PC-9 (cell line): ENCODE measurements around the gene CMKLR1. TPM values are rescaled to one million over a fixed set of nuclear protein-coding genes. Genes with fewer than 3 reads are reported as not detected.

Source experiments
- BruUV-seq: library from RNA; stranded (reverse); fragments of 400-500 nt; replicated peaks from 2 replicates; lab custom pipeline; 2021; lab: Mats Ljungman, UMichigan
- CTCF ChIA-PET: fragments of 300-600 bp; sonication (Branson Sonifier 250); formaldehyde crosslinking; loops from one replicate; lab custom pipeline; 2022; ENCODE audit warnings: antibody characterized with exemption; lab: Charles Lee
- POLR2A ChIA-PET: fragments of 300-600 bp; sonication (Branson Sonifier 250); formaldehyde crosslinking; loops from one replicate; lab custom pipeline; 2022; ENCODE audit warnings: antibody characterized with exemption; ENCODE audit not compliant: unreplicated experiment; lab: Charles Lee
- DNase-seq, 2 experiments: peaks; one replicate each; pipeline versions ENCODE4 v3.0.0 to v3.0.0-alpha.2; 2015 to 2022; ENCODE audit warnings: mixed read lengths in 1 of 2
- H2AFZ ChIP-seq: fragments of 200-600 bp; sonication (generic); 2 replicates; pipeline ENCODE4 v1.8.1; 2017; ENCODE audit warnings: antibody characterized with exemption
- H3F3A ChIP-seq: fragments of 200-600 bp; sonication (generic); 2 replicates; pipeline ENCODE4 v1.8.1; 2017; ENCODE audit warnings: antibody characterized with exemption, mild to moderate bottlenecking, low read depth; ENCODE audit not compliant: insufficient read depth
- H3K27ac ChIP-seq: fragments of 200-600 bp; sonication (generic); 2 replicates; pipeline ENCODE4 v1.6.1; 2016; ENCODE audit warnings: mixed run types
- H3K27me3 ChIP-seq: fragments of 200-600 bp; sonication (generic); 2 replicates; pipeline ENCODE4 v1.6.1; 2016; ENCODE audit warnings: low read depth, mixed run types; ENCODE audit not compliant: insufficient read depth
- H3K36me3 ChIP-seq: fragments of 200-600 bp; sonication (generic); 2 replicates; pipeline ENCODE4 v1.6.1; 2016; ENCODE audit warnings: low read depth, mixed run types
- H3K4me1 ChIP-seq: fragments of 200-600 bp; sonication (generic); replicated peaks from 2 replicates; pipeline ENCODE4 v1.6.1; 2016; ENCODE audit warnings: mixed run types; ENCODE audit not compliant: insufficient read depth
- H3K4me2 ChIP-seq: fragments of 200-600 bp; sonication (generic); 2 replicates; pipeline ENCODE4 v1.6.1; 2017; ENCODE audit warnings: mixed run types
- H3K4me3 ChIP-seq: fragments of 200-600 bp; sonication (generic); 2 replicates; pipeline ENCODE4 v1.6.1; 2016; ENCODE audit warnings: mixed run types
- H3K79me2 ChIP-seq: fragments of 200-600 bp; sonication (generic); 2 replicates; pipeline ENCODE4 v1.6.1; 2017; ENCODE audit warnings: low read depth, mixed run types
- H3K9me2 ChIP-seq: fragments of 200-600 bp; sonication (generic); 2 replicates; pipeline ENCODE4 v1.8.1; 2017; ENCODE audit warnings: mild to moderate bottlenecking; ENCODE audit not compliant: insufficient read depth
- H3K9me3 ChIP-seq: fragments of 200-600 bp; sonication (generic); 2 replicates; pipeline ENCODE4 v1.8.1; 2016; ENCODE audit warnings: low read depth; ENCODE audit not compliant: insufficient read depth
- H4K20me1 ChIP-seq: fragments of 200-600 bp; sonication (generic); 2 replicates; pipeline ENCODE4 v1.8.1; 2017; ENCODE audit not compliant: insufficient read depth
- CTCF ChIP-seq: fragments of 200-600 bp; sonication (generic); conservative IDR thresholded peaks from 2 replicates; pipeline ENCODE4 v1.6.1; 2017; ENCODE audit warnings: mixed run types, antibody characterized with exemption, mild to moderate bottlenecking, moderate library complexity
- EZH2 ChIP-seq: fragments of 200-600 bp; sonication (generic); IDR thresholded peaks from 2 replicates; pipeline ENCODE4 v1.8.0; 2017; ENCODE audit warnings: antibody characterized with exemption, low read depth
- intact Hi-C: fragments of 100-400 bp; cut with micrococcal nuclease; formaldehyde crosslinking; loops from one replicate; pipeline ENCODE4 v1.10.0; 2022; ENCODE audit not compliant: unreplicated experiment
- total RNA-seq: library from RNA; stranded (reverse); gene quantifications from 2 replicates; pipeline ENCODE4 v1.2.3, GENCODE V29; 2021

Gene CMKLR1
- total RNA-seq, 1 experiment from 2014 or later: not detected

GRCh38 chr12:108313241-108313605 lies 25.9 kb downstream of the CMKLR1 start:
- POLR2A ChIA-PET: no interaction called here

GRCh38 chr12:108312693-108313189 lies 26.4 kb downstream of the CMKLR1 start:
- no TSS peak for BruUV-seq
- Histone ChIP-seq H3K4me3 (no peak overlapping the region), H2AFZ (no peak overlapping the region), H3K9me3 (no peaks in the 10 kb centered on the region), H3K4me2 (no peak overlapping the region), H3K36me3 (no peaks in the 10 kb centered on the region), H3K27me3 (peaks cover 27% of the 10 kb centered on the region), H3K4me1 (no peaks in the 10 kb centered on the region), H4K20me1 (no peaks in the 10 kb centered on the region), H3F3A (no peaks in the 10 kb centered on the region), H3K79me2 (no peaks in the 10 kb centered on the region), H3K9me2 (no peaks in the 10 kb centered on the region), H3K27ac (no peak overlapping the region)
- TF ChIP-seq EZH2: no peak
- no peak for TF ChIP-seq CTCF
- intact Hi-C loops: no loop called here
- DNase-seq: no peak
- ChIA-PET POLR2A (no interaction called here), CTCF (no interaction called here)

More at GRCh38 chr12:108313241-108313605, 25.9 kb downstream of the CMKLR1 start:
- Histone ChIP-seq H4K20me1 (no peaks in the 10 kb centered on the region), H3K27ac (no peak overlapping the region), H3F3A (no peaks in the 10 kb centered on the region), H3K27me3 (peaks cover 22% of the 10 kb centered on the region), H3K4me2 (no peak overlapping the region), H3K36me3 (no peaks in the 10 kb centered on the region), H3K79me2 (no peaks in the 10 kb centered on the region), H2AFZ (no peak overlapping the region), H3K4me1 (no peaks in the 10 kb centered on the region), H3K4me3 (no peak overlapping the region), H3K9me3 (no peaks in the 10 kb centered on the region), H3K9me2 (no peaks in the 10 kb centered on the region)
- intact Hi-C loops: no loop called here
- CTCF ChIA-PET: no interaction called here
- no TSS peak for BruUV-seq
- TF ChIP-seq EZH2 (no peak), CTCF (no peak)
- no peak for DNase-seq

- Histone ChIP-seq H3K79me2 (no peaks in the 10 kb centered on the region), H3K9me2 (no peaks in the 10 kb centered on the region), H3K27me3 (peaks cover 33% of the 10 kb centered on the region), H3F3A (no peaks in the 10 kb centered on the region), H3K36me3 (no peaks in the 10 kb centered on the region), H3K9me3 (no peaks in the 10 kb centered on the region), H3K27ac (no peak overlapping the region), H2AFZ (no peak overlapping the region), H3K4me1 (no peaks in the 10 kb centered on the region), H3K4me2 (no peak overlapping the region), H4K20me1 (no peaks in the 10 kb centered on the region), H3K4me3 (no peak overlapping the region)
- POLR2A ChIA-PET: no interaction called here
- CTCF ChIA-PET: no interaction called here
- BruUV-seq: no TSS peak
- intact Hi-C loops: no loop called here
- no peak for DNase-seq
- no peak for TF ChIP-seq CTCF
- TF ChIP-seq EZH2: no peak
These were observed 26.9 kb downstream of the CMKLR1 start for GRCh38 chr12:108312073-108312659.
